ENCODE results near the gene SCNM1. TPM values are rescaled to one million over a fixed set of nuclear protein-coding genes. Genes with fewer than 3 reads are reported as not detected.
"Not testable (repeated sequence)": the region's sequence is repeated elsewhere in the genome, so short reads cannot be mapped to it uniquely, and the experiment has no call there.

The SCNM1 gene
- total RNA-seq, 1 donor from 2014 or later = 66.5 TPM

GRCh38 chr1:151146412-151147131, 19.4 kb upstream of the SCNM1 start, which contains the start of gene SEMA6C:
SEMA6C (minus strand) TSS chr1:151146631; CDS start chr1:151142621, 4,010 bp downstream.
- intact Hi-C loops (cut with micrococcal nuclease) = loop anchor here (1.0 to 2.0 kb wide), 9 partner anchors 10 to 449 kb away; partner anchors contain the start of genes GABPB2, GOLPH3L, LYSMD1 and MLLT11

- intact Hi-C loops (cut with micrococcal nuclease) = loop anchor here (2.0 kb wide), 3 partner anchors 122 to 168 kb away; partner anchors contain the start of gene PRUNE1
Observed at GRCh38 chr1:151147132-151147503, 18.8 kb upstream of the SCNM1 start.

GRCh38 chr1:151147665-151148064, 18.3 kb upstream of the SCNM1 start:
- intact Hi-C loops (cut with micrococcal nuclease) = loop anchor here (2.0 kb wide), 3 partner anchors 123 to 169 kb away; partner anchors contain the start of gene PRUNE1

GRCh38 chr1:151156515-151156819, 9.5 kb upstream of the SCNM1 start, which contains the start of gene TNFAIP8L2:
TNFAIP8L2 (plus strand) TSS chr1:151156649; CDS start chr1:151158698, 2,049 bp downstream.
- intact Hi-C loops (cut with micrococcal nuclease) = loop anchor here (1.0 to 5.0 kb wide), 19 partner anchors 9 to 792 kb away; partner anchors contain the start of genes ARNT, CTSS, ENSA and GABPB2

GRCh38 chr1:151157067-151157531, 8.8 kb upstream of the SCNM1 start:
- intact Hi-C loops (cut with micrococcal nuclease) = loop anchor here (2.0 to 5.0 kb wide), 11 partner anchors 26 to 792 kb away; partner anchors contain the start of genes ARNT, CTSS, ENSA and PIP5K1A

- intact Hi-C loops (cut with micrococcal nuclease) = loop anchor here (5.0 kb wide), 3 partner anchors 281 to 531 kb away; partner anchors contain the start of genes ARNT, CTSS and ENSA
Observed at GRCh38 chr1:151158326-151158725, 7.6 kb upstream of the SCNM1 start.

- intact Hi-C loops (cut with micrococcal nuclease) = loop anchor here (5.0 kb wide), 3 partner anchors 282 to 532 kb away; partner anchors contain the start of genes ARNT, CTSS and ENSA
Observed at GRCh38 chr1:151158751-151159251, 7.1 kb upstream of the SCNM1 start.

GRCh38 chr1:151159373-151159772, 6.6 kb upstream of the SCNM1 start:
- intact Hi-C loops (cut with micrococcal nuclease) = loop anchor here (5.0 kb wide), 3 partner anchors 282 to 532 kb away; partner anchors contain the start of genes ARNT, CTSS and ENSA

GRCh38 chr1:151164732-151165280, 1.1 kb upstream of the SCNM1 start:
- intact Hi-C loops (cut with micrococcal nuclease) = loop anchor here (1.0 to 10.0 kb wide), 12 partner anchors 9 to 930 kb away; partner anchors contain the start of genes ANP32E, APH1A, CDC42SE1 and PRUNE1

- intact Hi-C loops (cut with micrococcal nuclease) = loop anchor here (1.0 to 10.0 kb wide), 12 partner anchors 9 to 931 kb away; partner anchors contain the start of genes ANP32E, APH1A, CDC42SE1 and PRUNE1
Observed at GRCh38 chr1:151165281-151165737, 635 bp upstream of the SCNM1 start.

- intact Hi-C loops (cut with micrococcal nuclease) = loop anchor here (1.0 to 10.0 kb wide), 8 partner anchors 24 to 932 kb away; partner anchors contain the start of genes ANP32E, GABPB2, PIP5K1A and SNX27
Observed at GRCh38 chr1:151166505-151166956, 587 bp downstream of the SCNM1 start.

GRCh38 chr1:151167116-151167515, 1.2 kb downstream of the SCNM1 start:
- intact Hi-C loops (cut with micrococcal nuclease) = loop anchor here (10.0 kb wide), 3 partner anchors 378 to 932 kb away; partner anchors contain the start of genes ANP32E, SNX27 and TUFT1

- intact Hi-C loops (cut with micrococcal nuclease) = no loop called here
Observed at GRCh38 chr1:151171190-151171589, 5.2 kb downstream of the SCNM1 start.

- intact Hi-C loops (cut with micrococcal nuclease) = no loop called here
Observed at GRCh38 chr1:151175041-151175741, 9.2 kb downstream of the SCNM1 start.

- intact Hi-C loops (cut with micrococcal nuclease) = no loop called here
Observed at GRCh38 chr1:151175863-151176262, 9.9 kb downstream of the SCNM1 start, which contains the start of gene TMOD4. TMOD4 (minus strand) TSS chr1:151175981; CDS start chr1:151174875, 1,106 bp downstream.

GRCh38 chr1:151176514-151177045, 10.6 kb downstream of the SCNM1 start:
- intact Hi-C loops (cut with micrococcal nuclease) = no loop called here

GRCh38 chr1:151184211-151184610, 18.3 kb downstream of the SCNM1 start:
- intact Hi-C loops (cut with micrococcal nuclease) = no loop called here

- intact Hi-C loops (cut with micrococcal nuclease) = no loop called here
Observed at GRCh38 chr1:151187205-151187604, 21.3 kb downstream of the SCNM1 start.

- intact Hi-C loops (cut with micrococcal nuclease) = not testable (repeated sequence)
Observed at GRCh38 chr1:151188667-151189066, 22.7 kb downstream of the SCNM1 start.
